SK-N-SH treated with all-trans-retinoic acid at 6 μM for 48 hours (cell line): ENCODE measurements around the gene CDHR4.

Source experiments
- BACH2 ChIP-seq: fragments of 250-450 bp; sonication (Bioruptor Pico); IDR thresholded peaks from 2 replicates; pipeline ENCODE4 v1.9.0; 2021; ENCODE audit warnings: mild to moderate bottlenecking, borderline replicate concordance
- CSRNP3 ChIP-seq: fragments of 250-450 bp; sonication (Bioruptor Pico); IDR thresholded peaks from 2 replicates; pipeline ENCODE4 v1.5.1; 2021; ENCODE audit warnings: mild to moderate bottlenecking, moderate library complexity
- PATZ1 ChIP-seq: fragments of 250-450 bp; sonication (Bioruptor Pico); IDR thresholded peaks from 2 replicates; pipeline ENCODE4 v1.8.0; 2020; ENCODE audit warnings: mild to moderate bottlenecking, moderate library complexity, borderline replicate concordance
- PPARA ChIP-seq: fragments of 250-450 bp; sonication (Bioruptor Pico); IDR thresholded peaks from 2 replicates; pipeline ENCODE4 v1.5.0; 2020; ENCODE audit warnings: mild to moderate bottlenecking, borderline replicate concordance
- TCF4 ChIP-seq: fragments of 250-450 bp; sonication (Bioruptor Pico); IDR thresholded peaks from 2 replicates; pipeline ENCODE4 v1.8.0; 2021; ENCODE audit warnings: mild to moderate bottlenecking, moderate library complexity, borderline replicate concordance
- ZNF70 ChIP-seq: fragments of 450-650 bp; formaldehyde crosslinking; IDR thresholded peaks from 2 replicates; pipeline ENCODE4 v1.5.0; 2020; ENCODE audit warnings: mild to moderate bottlenecking, moderate library complexity

- no peak for TF ChIP-seq PPARA (CRISPR knock-in tag)
- TF ChIP-seq ZNF70 (CRISPR knock-in tag), result no peak
- TF ChIP-seq PATZ1 (CRISPR knock-in tag), result no peak
- no peak for TF ChIP-seq BACH2 (CRISPR knock-in tag)
- TF ChIP-seq CSRNP3 (CRISPR knock-in tag), result no peak
- no peak for TF ChIP-seq TCF4
Measured at GRCh38 chr3:49839193-49839809, 39.6 kb upstream of the CDHR4 start.
